GM10248 (cell line): ENCODE measurements around the gene MMP28.

Experiments used
- CTCF ChIA-PET: fragments of 300-600 bp; sonication (Branson Sonifier 250); formaldehyde crosslinking; extraction: SDS; loops from one replicate; lab custom pipeline; 2021; ENCODE audit warnings: antibody characterized with exemption; lab: Yijun Ruan, JAX
- POLR2A ChIA-PET: fragments of 350-650 bp; sonication (Branson Sonifier 250); formaldehyde crosslinking; extraction: SDS; loops from one replicate; lab custom pipeline; 2020; ENCODE audit warnings: antibody characterized with exemption; lab: Yijun Ruan, JAX
- DNase-seq: peaks from one replicate; pipeline ENCODE4 v3.0.0; 2012; ENCODE audit errors: extremely low spot score
- TF ChIP-seq, protein P1 (sequence below): IDR thresholded peaks from 2 replicates; pipeline ENCODE4 v1.5.1; 2012; ENCODE audit warnings: mild to moderate bottlenecking, low read depth; ENCODE audit errors: extremely low read depth, missing control alignments, control extremely low read depth

MMP28 gene

DNA sequence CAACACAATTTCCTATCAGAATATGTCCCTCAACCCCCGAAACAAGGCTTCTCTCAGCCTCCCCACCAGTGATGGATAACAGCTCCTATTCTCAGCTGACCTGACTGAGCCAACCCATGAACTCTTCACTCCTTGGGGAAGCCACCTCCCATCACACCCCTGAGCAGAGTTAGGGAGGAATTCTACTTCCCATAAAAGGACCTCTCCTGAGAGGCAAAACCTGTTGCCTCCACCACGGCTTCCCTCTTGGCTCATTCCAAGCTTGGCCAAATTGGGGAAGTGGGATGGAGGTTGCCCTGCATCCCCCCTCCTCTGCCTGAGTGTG lies 69.7 kb downstream of the MMP28 start:
- TF ChIP-seq, protein P1, sequence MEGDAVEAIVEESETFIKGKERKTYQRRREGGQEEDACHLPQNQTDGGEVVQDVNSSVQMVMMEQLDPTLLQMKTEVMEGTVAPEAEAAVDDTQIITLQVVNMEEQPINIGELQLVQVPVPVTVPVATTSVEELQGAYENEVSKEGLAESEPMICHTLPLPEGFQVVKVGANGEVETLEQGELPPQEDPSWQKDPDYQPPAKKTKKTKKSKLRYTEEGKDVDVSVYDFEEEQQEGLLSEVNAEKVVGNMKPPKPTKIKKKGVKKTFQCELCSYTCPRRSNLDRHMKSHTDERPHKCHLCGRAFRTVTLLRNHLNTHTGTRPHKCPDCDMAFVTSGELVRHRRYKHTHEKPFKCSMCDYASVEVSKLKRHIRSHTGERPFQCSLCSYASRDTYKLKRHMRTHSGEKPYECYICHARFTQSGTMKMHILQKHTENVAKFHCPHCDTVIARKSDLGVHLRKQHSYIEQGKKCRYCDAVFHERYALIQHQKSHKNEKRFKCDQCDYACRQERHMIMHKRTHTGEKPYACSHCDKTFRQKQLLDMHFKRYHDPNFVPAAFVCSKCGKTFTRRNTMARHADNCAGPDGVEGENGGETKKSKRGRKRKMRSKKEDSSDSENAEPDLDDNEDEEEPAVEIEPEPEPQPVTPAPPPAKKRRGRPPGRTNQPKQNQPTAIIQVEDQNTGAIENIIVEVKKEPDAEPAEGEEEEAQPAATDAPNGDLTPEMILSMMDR = no peak
- no peak for DNase-seq
- POLR2A ChIA-PET = interaction anchor here (0.6 kb wide), 1 partner anchor 731 kb away, joined by 12 read pairs; no protein-coding TSS in a partner anchor
- CTCF ChIA-PET = interaction anchor here (1.3 to 1.6 kb wide), 2 partner anchors 8 to 113 kb away, joined by 3 read pairs; no protein-coding TSS in a partner anchor

DNA sequence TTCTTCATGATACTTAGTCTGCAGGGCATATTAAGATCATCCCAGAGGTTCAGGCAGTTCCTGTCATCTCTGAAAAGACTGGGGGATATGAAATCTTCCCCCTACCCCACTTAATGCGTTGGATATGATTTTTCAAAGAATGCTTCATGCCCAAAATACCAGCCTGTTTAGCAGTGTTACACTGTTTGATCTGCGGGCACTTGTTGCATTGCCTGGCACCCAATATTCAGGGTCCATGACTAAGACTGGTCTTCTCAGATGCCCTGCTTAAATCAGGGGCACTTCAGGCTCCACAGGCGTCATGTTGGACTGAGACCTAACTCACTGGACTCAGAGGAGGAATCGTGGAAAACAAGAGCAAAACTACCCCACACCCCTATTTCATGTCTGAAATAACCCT lies 70.4 kb downstream of the MMP28 start:
- POLR2A ChIA-PET = no interaction called here
- CTCF ChIA-PET = interaction anchor here (1.6 to 3.7 kb wide), 3 partner anchors 23 to 112 kb away, joined by 3 to 15 read pairs (median 15); no protein-coding TSS in a partner anchor
- no peak for DNase-seq
- TF ChIP-seq, protein P1 = no peak

DNA sequence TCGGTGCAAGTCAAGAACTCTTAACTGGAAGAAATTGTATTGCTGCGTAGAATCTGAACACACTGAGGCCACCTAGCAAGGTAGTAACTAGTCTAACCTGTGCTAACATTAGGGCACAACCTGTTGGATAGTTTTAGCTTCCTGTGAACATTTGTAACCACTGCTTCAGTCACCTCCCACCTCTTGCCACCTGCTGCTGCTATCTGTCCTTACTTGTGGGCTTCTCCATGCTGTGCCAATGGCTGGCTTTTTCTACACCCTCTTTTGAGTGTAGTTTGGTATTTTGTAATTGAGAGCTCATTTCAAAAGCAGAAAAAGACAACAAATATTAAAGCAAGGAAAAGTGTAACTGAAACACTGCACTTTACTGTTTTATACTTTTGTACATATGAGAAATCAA lies 71.7 kb downstream of the MMP28 start:
- ChIA-PET POLR2A (no interaction called here), CTCF (interaction anchor here (1.2 to 3.7 kb wide), 3 partner anchors 13 to 40 kb away, joined by 3 to 15 read pairs (median 15); no protein-coding TSS in a partner anchor)
- DNase-seq = no peak
- TF ChIP-seq, protein P1 = no peak

DNA sequence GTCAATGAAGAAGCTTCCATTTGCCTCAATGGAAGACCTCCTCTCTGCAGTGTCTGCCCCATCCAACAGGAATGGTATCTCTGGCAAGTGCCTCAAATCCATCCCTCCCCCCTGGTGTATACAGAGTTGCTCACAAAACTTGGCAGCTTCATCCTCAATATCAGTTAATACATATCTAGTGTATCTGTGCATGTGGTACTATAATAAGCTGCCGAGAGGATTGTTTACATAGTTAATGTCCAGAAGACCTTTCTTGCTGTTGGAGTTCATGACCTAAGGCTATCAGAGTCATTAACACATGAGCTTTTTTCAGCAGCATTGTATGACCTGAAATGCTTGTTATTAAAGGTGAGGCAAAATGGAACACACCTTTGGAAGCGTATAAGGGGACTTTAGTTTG lies 78.0 kb downstream of the MMP28 start:
- no peak for DNase-seq
- POLR2A ChIA-PET = no interaction called here
- CTCF ChIA-PET = interaction anchor here (1.4 to 2.8 kb wide), 5 partner anchors 9 to 47 kb away, joined by 3 to 12 read pairs (median 7); no protein-coding TSS in a partner anchor
- TF ChIP-seq, protein P1 = no peak

DNA sequence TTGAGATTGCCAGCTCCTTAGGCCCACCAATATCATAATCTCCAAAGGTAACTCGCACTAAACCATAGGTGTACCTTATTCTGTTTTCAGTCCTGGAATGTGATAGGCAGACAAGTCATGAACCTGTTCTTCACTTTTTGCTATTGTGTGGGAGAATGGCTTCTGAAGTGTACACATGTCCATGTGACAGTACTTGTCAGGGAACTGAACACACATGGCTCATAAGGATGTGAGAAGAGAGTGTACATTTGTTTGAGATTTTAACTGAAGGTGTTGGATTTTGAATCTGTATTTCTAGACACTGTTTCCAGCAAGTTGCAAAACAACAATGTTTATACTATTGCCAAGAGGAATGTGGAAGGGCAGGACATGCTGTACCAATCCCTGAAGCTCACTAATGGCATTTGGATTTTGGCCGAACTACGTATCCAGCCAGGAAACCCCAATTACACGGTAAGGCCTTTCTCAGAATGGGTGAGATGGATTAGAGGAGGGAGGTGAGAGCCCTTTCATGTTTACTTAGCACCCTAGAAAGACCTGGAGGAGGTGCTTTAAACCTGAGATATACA lies 78.5 kb downstream of the MMP28 start:
- CTCF ChIA-PET = interaction anchor here (1.5 to 2.8 kb wide), 4 partner anchors 9 to 31 kb away, joined by 3 to 12 read pairs (median 6); no protein-coding TSS in a partner anchor
- TF ChIP-seq, protein P1 = no peak
- no peak for DNase-seq
- POLR2A ChIA-PET = no interaction called here

DNA sequence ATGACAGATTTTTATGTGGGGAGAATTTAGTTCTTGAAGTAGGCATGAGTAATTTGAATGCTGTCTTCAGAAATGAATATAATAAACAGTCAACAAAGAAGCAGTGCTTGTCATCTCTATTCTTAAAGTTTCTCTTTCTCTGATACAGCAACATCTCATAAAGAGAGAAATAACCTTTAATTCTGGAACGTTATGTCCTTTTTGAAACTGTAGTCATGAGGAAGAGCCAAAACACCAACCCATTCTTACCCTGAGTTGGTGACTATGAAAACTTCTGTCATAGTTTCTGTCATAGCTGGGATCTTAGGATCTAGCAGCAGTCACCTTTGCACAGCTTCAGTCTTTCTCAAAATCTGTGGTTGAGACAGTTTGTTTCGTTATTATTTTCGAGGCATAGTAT lies 79.3 kb downstream of the MMP28 start:
- no peak for DNase-seq
- TF ChIP-seq, protein P1 = no peak
- CTCF ChIA-PET = interaction anchor here (1.0 to 1.6 kb wide), 2 partner anchors 11 to 31 kb away, joined by 3 to 4 read pairs; no protein-coding TSS in a partner anchor
- POLR2A ChIA-PET = no interaction called here
